Skeletal muscle satellite cell (primary cell): ENCODE data around the gene NKAIN4.

Experiments used
- H3K27me3 ChIP-seq: 2 replicates; pipeline ENCODE4 v1.7.0; 2013; ENCODE audit warnings: low read length; ENCODE audit not compliant: control insufficient read depth, insufficient read depth
- H3K36me3 ChIP-seq: 2 replicates; pipeline ENCODE4 v1.7.0; 2013; ENCODE audit warnings: mild to moderate bottlenecking, control low read depth, low read length; ENCODE audit not compliant: insufficient read depth
- H3K4me1 ChIP-seq: 2 replicates; pipeline ENCODE4 v1.7.0; 2013; ENCODE audit warnings: low read length; ENCODE audit not compliant: control insufficient read depth, insufficient read depth
- H3K4me2 ChIP-seq: 2 replicates; pipeline ENCODE4 v1.7.0; 2013; ENCODE audit warnings: mild to moderate bottlenecking, low read length
- H3K4me3 ChIP-seq: 2 replicates; pipeline ENCODE4 v1.7.0; 2013; ENCODE audit warnings: low read length
- H3K9ac ChIP-seq: 2 replicates; pipeline ENCODE4 v1.7.0; 2013; ENCODE audit warnings: mild to moderate bottlenecking, low read depth, low read length, moderate library complexity
- H3K9me3 ChIP-seq: replicated peaks from 2 replicates; pipeline ENCODE4 v1.7.0; 2013; ENCODE audit warnings: mild to moderate bottlenecking, control low read depth, low read length

The NKAIN4 gene

GRCh38 chr20:63279931-63280330, 25.7 kb upstream of the NKAIN4 start:
- Histone ChIP-seq H3K4me2 (no peak overlapping the region), H3K9ac (no peak overlapping the region), H3K4me1 (peaks cover 1% of the 10 kb centered on the region), H3K36me3 (peaks cover 91% of the 10 kb centered on the region), H3K4me3 (no peak overlapping the region), H3K9me3 (no peaks in the 10 kb centered on the region), H3K27me3 (no peaks in the 10 kb centered on the region)

GRCh38 chr20:63278661-63279060, 24.4 kb upstream of the NKAIN4 start:
- no peak overlapping the region for H3K4me2 ChIP-seq
- H3K4me1 ChIP-seq = peaks cover 14% of the 10 kb centered on the region
- H3K4me3 ChIP-seq = no peak overlapping the region
- H3K36me3 ChIP-seq = peaks cover 78% of the 10 kb centered on the region
- H3K9ac ChIP-seq = no peak overlapping the region
- no peaks in the 10 kb centered on the region for H3K27me3 ChIP-seq
- no peaks in the 10 kb centered on the region for H3K9me3 ChIP-seq

GRCh38 chr20:63277466-63278272, 23.4 kb upstream of the NKAIN4 start:
- no peaks in the 10 kb centered on the region for H3K9me3 ChIP-seq
- no peak overlapping the region for H3K4me3 ChIP-seq
- no peak overlapping the region for H3K9ac ChIP-seq
- H3K36me3 ChIP-seq = peaks cover 68% of the 10 kb centered on the region
- no peak overlapping the region for H3K4me2 ChIP-seq
- no peaks in the 10 kb centered on the region for H3K27me3 ChIP-seq
- peaks cover 14% of the 10 kb centered on the region for H3K4me1 ChIP-seq

GRCh38 chr20:63276956-63277355, 22.7 kb upstream of the NKAIN4 start:
- H3K9ac ChIP-seq = no peak overlapping the region
- no peaks in the 10 kb centered on the region for H3K27me3 ChIP-seq
- H3K4me3 ChIP-seq = no peak overlapping the region
- H3K4me1 ChIP-seq = peaks cover 14% of the 10 kb centered on the region
- H3K36me3 ChIP-seq = peaks cover 61% of the 10 kb centered on the region
- H3K9me3 ChIP-seq = no peaks in the 10 kb centered on the region
- H3K4me2 ChIP-seq = no peak overlapping the region

- no peak overlapping the region for H3K9ac ChIP-seq
- H3K36me3 ChIP-seq = peaks cover 52% of the 10 kb centered on the region
- no peaks in the 10 kb centered on the region for H3K9me3 ChIP-seq
- no peak overlapping the region for H3K4me3 ChIP-seq
- H3K4me2 ChIP-seq = no peak overlapping the region
- H3K4me1 ChIP-seq = peaks cover 14% of the 10 kb centered on the region
- no peaks in the 10 kb centered on the region for H3K27me3 ChIP-seq
These were observed 21.6 kb upstream of the NKAIN4 start for GRCh38 chr20:63275825-63276224.

- H3K4me3 ChIP-seq = peak overlapping the region; percentile 47
- H3K9ac ChIP-seq = no peak overlapping the region
- no peaks in the 10 kb centered on the region for H3K9me3 ChIP-seq
- H3K36me3 ChIP-seq = peaks cover 43% of the 10 kb centered on the region
- H3K4me2 ChIP-seq = peak overlapping the region; percentile 87
- H3K27me3 ChIP-seq = no peaks in the 10 kb centered on the region
- H3K4me1 ChIP-seq = peaks cover 14% of the 10 kb centered on the region
These were observed 20.3 kb upstream of the NKAIN4 start for GRCh38 chr20:63274381-63275228.

- H3K4me2 ChIP-seq = peak overlapping the region; percentile 87
- peaks cover 36% of the 10 kb centered on the region for H3K36me3 ChIP-seq
- peaks cover 5% of the 10 kb centered on the region for H3K27me3 ChIP-seq
- H3K4me1 ChIP-seq = peaks cover 14% of the 10 kb centered on the region
- H3K9ac ChIP-seq = peak overlapping the region; percentile 88
- peak overlapping the region; percentile 76 for H3K4me3 ChIP-seq
- H3K9me3 ChIP-seq = no peaks in the 10 kb centered on the region
These were observed 19.5 kb upstream of the NKAIN4 start for GRCh38 chr20:63273635-63274380.

- Histone ChIP-seq H3K4me3 (peak overlapping the region; percentile 76), H3K4me1 (peaks cover 15% of the 10 kb centered on the region), H3K9me3 (no peaks in the 10 kb centered on the region), H3K36me3 (peaks cover 29% of the 10 kb centered on the region), H3K9ac (peak overlapping the region; percentile 88), H3K4me2 (peak overlapping the region; percentile 87), H3K27me3 (peaks cover 12% of the 10 kb centered on the region)
These were observed 18.9 kb upstream of the NKAIN4 start for GRCh38 chr20:63273059-63273579.

- Histone ChIP-seq H3K4me3 (peak within 1 kb of the TSS; percentile 76), H3K9ac (peak within 1 kb of the TSS; percentile 88), H3K4me2 (peak within 1 kb of the TSS; percentile 87), H3K4me1 (peaks cover 18% of the 10 kb centered on the region), H3K9me3 (no peaks in the 10 kb centered on the region), H3K36me3 (peaks cover 22% of the 10 kb centered on the region), H3K27me3 (peaks cover 19% of the 10 kb centered on the region)
These were observed 18.1 kb upstream of the NKAIN4 start, which contains the start of gene ARFGAP1 for GRCh38 chr20:63272105-63273058. ARFGAP1 (plus strand) TSS chr20:63272813; CDS start chr20:63275581, 2,768 bp downstream.

- H3K9ac ChIP-seq = no peak overlapping the region
- peaks cover 5% of the 10 kb centered on the region for H3K36me3 ChIP-seq
- peaks cover 33% of the 10 kb centered on the region for H3K27me3 ChIP-seq
- peaks cover 18% of the 10 kb centered on the region for H3K4me1 ChIP-seq
- no peak overlapping the region for H3K4me2 ChIP-seq
- no peak overlapping the region for H3K4me3 ChIP-seq
- no peaks in the 10 kb centered on the region for H3K9me3 ChIP-seq
These were observed 16.5 kb upstream of the NKAIN4 start for GRCh38 chr20:63270606-63271325.
